Measurements from ENCODE around the gene NSL1. TPM values are rescaled to one million over a fixed set of nuclear protein-coding genes. Genes with fewer than 3 reads are reported as not detected.
"Not testable (repeated sequence)": the region's sequence is repeated elsewhere in the genome, so short reads cannot be mapped to it uniquely, and the experiment has no call there.

The NSL1 gene
- total RNA-seq, 1 donor from 2014 or later: 40.9 TPM

DNA sequence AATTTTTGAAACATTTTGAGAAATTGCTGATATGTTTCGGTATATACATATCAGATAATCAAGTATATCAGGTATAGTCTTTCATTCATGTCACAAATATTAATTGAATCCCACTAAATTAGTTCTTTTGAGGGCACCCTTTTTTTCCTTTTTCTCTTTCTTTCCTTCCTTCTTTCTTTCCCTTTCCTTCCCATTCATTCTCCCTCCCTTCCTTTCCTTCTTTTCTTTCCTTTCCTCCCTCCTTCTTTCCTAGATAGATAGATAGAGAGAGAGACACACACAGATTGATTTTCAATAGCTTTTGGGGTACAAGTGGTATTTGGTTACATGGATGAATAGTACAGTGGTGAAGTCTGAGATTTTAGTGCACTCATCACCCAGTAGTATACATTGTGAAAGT is 5.7 kb downstream of the NSL1 start:
- intact Hi-C loops (cut with micrococcal nuclease): no loop called here

DNA sequence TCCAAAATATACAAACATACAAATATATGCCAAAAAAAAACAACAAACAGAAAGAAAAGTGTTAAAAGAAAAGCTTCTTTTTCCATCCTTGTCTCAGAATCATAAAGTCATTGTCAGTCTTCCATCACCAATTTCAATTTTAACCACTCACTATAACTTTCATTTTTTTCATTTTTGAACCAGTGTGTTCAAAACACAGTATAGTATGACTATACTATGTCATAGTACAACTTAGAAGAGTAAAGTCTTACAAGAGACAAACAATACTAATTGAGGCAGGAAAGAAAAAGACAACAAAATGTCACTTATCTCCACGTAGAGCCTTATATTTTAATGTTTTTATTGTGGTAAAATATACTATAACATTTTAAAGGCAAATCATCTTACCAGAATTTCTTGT is 7.6 kb downstream of the NSL1 start:
- intact Hi-C loops (cut with micrococcal nuclease): no loop called here

- intact Hi-C loops (cut with micrococcal nuclease): loop anchor here (1.0 kb wide), 7 partner anchors 83 to 1102 kb away; partner anchors contain the start of gene BATF3
Observed at GRCh38 chr1:212782422-212783154, 9.0 kb downstream of the NSL1 start.

- intact Hi-C loops (cut with micrococcal nuclease): no loop called here
Observed at GRCh38 chr1:212781225-212781624, 10.4 kb downstream of the NSL1 start.

GRCh38 chr1:212780759-212781158 is 10.8 kb downstream of the NSL1 start:
- intact Hi-C loops (cut with micrococcal nuclease): no loop called here

GRCh38 chr1:212779086-212779485 is 12.5 kb downstream of the NSL1 start:
- intact Hi-C loops (cut with micrococcal nuclease): not testable (repeated sequence)

- intact Hi-C loops (cut with micrococcal nuclease): no loop called here
Observed at GRCh38 chr1:212777151-212777550, 14.4 kb downstream of the NSL1 start.

DNA sequence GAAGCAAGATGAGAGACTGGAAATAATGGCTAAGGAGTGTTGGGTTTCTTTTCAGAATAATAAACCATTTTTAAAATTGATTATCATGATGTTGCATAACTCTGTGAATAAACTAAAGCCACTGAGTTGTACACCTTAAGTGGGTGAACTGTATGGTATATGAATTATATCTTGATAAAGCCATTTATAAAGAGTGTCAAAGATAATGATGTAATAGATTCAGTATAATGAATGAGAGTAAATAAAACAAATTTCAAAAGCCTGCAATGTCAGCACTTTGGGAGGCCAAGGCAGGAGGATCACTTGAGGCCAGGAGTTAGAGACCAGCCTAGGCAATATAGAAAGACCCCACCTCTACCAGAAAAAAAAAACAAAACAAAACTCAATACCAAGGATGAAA is 16.3 kb downstream of the NSL1 start:
- intact Hi-C loops (cut with micrococcal nuclease): no loop called here

GRCh38 chr1:212774584-212774983 is 17.0 kb downstream of the NSL1 start:
- intact Hi-C loops (cut with micrococcal nuclease): no loop called here

DNA sequence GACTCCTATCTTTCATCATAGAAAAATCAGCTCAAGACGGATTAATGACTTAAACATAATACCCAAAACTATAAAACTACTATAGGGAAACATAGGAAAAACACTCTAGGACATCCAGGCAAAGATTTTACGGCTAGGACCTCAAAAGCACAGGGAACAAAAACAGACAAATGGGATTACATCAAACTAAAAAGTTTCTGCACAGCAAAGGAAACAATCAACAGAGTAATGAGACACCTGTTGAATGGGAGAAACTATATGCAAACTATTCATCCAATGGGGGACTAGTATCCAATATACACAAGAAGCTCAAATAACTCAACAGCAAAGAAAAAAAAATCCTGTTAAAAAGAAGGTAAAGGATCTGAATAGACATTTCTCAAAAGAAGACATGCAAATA is 18.6 kb downstream of the NSL1 start:
- intact Hi-C loops (cut with micrococcal nuclease): no loop called here

GRCh38 chr1:212771341-212771740 is 20.2 kb downstream of the NSL1 start:
- intact Hi-C loops (cut with micrococcal nuclease): no loop called here

DNA sequence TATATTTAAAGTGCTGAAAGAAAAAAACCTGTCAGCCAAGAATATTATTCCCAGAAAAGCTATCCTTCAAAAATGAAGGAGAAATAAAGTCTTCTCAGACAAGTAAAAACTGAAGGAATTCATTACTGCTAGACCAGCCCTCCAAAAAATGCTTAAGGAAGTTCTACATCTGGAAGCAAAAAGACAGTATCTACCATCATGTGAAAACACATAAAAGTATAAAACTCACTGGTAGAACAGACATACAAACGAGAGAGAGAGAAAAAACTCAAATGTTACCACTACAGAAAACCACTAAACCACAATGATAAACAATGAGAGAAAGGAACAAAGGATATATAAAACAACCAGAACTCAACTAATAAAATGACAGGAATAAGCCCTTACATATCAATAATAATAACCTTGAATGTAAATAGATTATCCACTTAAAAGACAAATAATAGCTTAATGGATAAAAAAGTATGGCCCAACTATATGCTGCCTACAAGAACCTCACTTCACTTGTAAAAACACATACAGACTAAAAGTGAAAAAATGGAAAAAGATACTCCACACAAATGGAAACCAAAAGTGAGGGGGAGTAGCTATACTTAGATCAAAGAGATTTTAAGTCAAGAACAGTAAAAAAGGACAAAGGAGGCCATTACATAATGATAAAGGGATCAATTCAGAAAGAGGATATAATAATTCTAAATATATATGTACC is 22.0 kb downstream of the NSL1 start:
- intact Hi-C loops (cut with micrococcal nuclease): loop anchor here (1.0 to 2.0 kb wide), 3 partner anchors 17 to 47 kb away; partner anchors contain the start of genes NSL1 and TATDN3

DNA sequence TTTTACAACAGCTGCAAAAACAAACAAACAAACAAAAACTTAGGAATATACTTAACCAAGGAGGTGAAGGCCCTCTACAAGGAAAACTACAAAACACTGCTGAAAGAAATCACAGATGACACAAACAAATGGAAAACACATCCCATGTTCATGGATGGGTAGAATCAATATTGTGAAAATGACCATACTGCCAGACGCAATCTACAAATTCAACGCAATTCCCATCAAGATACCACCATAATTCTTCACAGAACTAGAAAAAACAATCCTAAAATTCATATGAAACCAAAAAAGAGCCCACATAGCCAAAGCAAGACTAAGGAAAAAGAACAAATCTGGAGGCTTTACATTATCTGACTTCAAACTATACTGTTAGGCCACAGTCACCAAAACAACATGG is 24.8 kb downstream of the NSL1 start:
- intact Hi-C loops (cut with micrococcal nuclease): not testable (repeated sequence)

GRCh38 chr1:212764718-212765281 is 26.8 kb downstream of the NSL1 start:
- intact Hi-C loops (cut with micrococcal nuclease): not testable (repeated sequence)

GRCh38 chr1:212762839-212763238 is 28.7 kb downstream of the NSL1 start:
- intact Hi-C loops (cut with micrococcal nuclease): no loop called here

DNA sequence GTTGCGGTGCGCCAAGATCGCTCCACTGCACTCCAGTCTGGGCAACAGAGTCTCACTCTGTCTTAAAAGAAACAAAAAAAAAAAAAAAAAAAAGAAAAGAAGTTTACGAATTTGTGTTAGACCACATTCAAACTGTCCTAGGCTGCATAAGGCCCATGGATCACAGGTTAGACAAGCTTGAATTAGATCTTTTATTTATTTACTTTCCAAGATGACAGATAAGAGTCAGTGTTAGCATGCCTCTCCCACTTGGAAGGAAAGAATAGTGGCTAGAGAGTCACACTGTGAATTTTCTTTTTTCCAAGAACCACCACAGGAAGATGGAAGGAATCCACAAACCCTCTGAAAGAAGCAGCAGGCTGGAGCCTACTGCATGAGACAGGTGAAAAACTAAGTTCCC is 29.3 kb downstream of the NSL1 start:
- intact Hi-C loops (cut with micrococcal nuclease): no loop called here

DNA sequence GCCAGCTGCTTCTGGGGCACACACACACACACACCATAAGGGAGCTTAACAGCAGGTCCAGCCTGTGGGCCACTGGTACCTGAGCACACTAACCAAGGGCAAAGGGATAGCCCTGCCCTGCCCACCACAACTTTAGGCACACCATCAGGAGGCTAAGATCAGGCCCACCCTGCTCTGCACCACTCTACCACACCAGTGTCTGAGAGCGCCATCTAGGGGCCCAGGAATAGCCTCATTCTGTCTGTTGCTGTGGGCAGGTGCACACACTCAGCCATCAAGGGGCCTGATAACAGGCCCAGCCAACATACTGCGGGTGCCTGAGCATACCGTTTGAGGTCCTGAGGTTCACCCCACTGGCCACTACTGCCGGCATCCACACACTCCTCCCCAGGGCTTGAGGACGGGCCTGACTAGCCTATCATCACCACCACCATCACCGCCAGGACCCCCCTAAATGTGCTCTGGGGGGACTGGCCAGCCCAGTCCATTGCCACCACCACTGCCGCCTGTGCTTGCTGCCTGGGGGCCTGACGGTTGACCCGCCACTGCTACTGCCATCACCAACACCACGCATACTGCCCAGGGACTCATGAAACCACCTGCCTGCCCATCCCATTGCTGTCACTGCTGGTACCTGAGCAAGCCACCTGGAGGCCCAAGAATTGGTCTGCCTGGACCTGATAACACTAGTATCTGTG is 31.3 kb downstream of the NSL1 start:
- intact Hi-C loops (cut with micrococcal nuclease): loop anchor here (1.0 kb wide), 2 partner anchors 61 to 95 kb away; partner anchors contain the start of gene BATF3

DNA sequence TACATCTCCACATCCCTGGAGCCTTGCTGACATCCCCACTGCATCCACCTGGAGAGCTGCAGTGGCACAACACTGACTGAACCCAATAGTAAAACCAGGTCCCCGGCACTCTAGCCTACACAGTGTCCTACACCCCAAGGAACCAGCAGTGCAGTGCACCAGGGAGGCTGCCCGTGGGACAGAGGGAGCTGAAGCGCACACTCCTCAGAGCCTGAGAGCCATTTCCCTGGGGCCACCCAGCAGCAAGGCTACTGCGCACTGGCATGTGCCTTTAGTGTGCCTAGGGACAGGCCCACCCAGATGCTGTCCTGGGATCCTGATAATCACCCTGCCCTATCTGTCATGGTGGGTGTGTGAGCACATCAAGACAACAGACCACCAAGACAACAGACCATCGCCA is 31.9 kb downstream of the NSL1 start:
- intact Hi-C loops (cut with micrococcal nuclease): loop anchor here (1.0 kb wide), 2 partner anchors 60 to 94 kb away; partner anchors contain the start of gene BATF3

GRCh38 chr1:212754680-212755079 is 36.9 kb downstream of the NSL1 start:
- intact Hi-C loops (cut with micrococcal nuclease): no loop called here

- intact Hi-C loops (cut with micrococcal nuclease): no loop called here
Observed at GRCh38 chr1:212754193-212754592, 37.4 kb downstream of the NSL1 start.

GRCh38 chr1:212753749-212754148 is 37.8 kb downstream of the NSL1 start:
- intact Hi-C loops (cut with micrococcal nuclease): loop anchor here (1.0 to 2.0 kb wide), 5 partner anchors 15 to 276 kb away; partner anchors contain the start of gene BATF3

All from T-helper 1 cell treated with Interleukin-12 subunit alpha and Interleukin-12 subunit beta and Interleukin-4 antibody, amounts not matched to agents 30 ng/mL and 1 ng/mL, for 36 hours (primary cell).